ENCODE data around the gene AMIGO1.
"Not testable (repeated sequence)": the region's sequence is repeated elsewhere in the genome, so short reads cannot be mapped to it uniquely, and the experiment has no call there.

Gene AMIGO1

GRCh38 chr1:109477821-109478220, 31.7 kb downstream of the AMIGO1 start:
- no peak for TF ChIP-seq CTCF (conservative IDR thresholded peaks at IDR 0.05)
- no peak overlapping the region for H3K27ac ChIP-seq

GRCh38 chr1:109476825-109477224, 32.7 kb downstream of the AMIGO1 start:
- H3K27ac ChIP-seq: no peak overlapping the region
- no peak for TF ChIP-seq CTCF (conservative IDR thresholded peaks at IDR 0.05)

DNA sequence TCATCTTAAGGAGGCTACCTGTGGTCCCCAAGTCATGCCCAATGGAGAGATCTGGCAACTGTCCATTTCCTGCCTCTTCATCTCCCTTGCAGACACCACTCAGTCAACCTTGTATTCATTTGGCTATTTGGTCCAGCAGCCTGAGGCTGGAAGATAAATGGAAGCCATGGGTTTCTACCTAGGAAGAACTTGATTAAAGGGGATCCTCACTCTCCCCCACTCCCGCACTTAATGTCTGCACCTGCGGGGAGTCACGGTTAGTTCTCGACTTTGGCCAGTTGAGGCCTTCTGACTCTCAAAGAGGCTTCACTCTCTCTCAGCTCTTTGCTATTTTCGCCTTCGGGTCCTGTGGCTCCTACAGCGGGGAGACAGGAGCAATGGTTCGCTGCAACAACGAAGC, 34.3 kb downstream of the AMIGO1 start:
- TF ChIP-seq CTCF (conservative IDR thresholded peaks at IDR 0.05): no peak
- H3K27ac ChIP-seq: no peak overlapping the region

- no peak for TF ChIP-seq CTCF (conservative IDR thresholded peaks at IDR 0.05)
Measured at GRCh38 chr1:109474697-109475096, 34.8 kb downstream of the AMIGO1 start.

GRCh38 chr1:109473284-109474057, 36.1 kb downstream of the AMIGO1 start:
- H3K27ac ChIP-seq: not testable (repeated sequence)

More at GRCh38 chr1:109474697-109475096, 34.8 kb downstream of the AMIGO1 start:
- H3K27ac ChIP-seq: no peak overlapping the region

DNA sequence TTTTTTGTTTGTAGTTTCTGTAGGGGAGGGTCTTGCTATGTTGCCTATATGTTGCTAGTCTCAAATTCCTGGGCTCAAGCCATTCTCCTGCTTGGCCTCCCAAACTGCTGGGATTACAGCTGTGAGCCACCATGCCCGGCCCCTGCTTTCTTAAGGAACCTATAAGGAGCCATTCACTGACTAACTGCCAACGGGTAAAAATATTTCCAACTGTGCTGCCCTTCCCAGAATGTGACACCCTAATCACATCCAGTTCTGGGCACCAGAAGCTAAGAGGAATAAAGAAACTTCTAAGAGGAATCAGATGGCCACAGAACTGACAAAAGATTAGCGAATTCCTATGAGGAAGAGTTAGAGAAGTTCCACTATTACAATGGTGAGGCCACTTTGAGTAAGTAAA, 36.7 kb downstream of the AMIGO1 start:
- no peak overlapping the region for H3K27ac ChIP-seq
- TF ChIP-seq CTCF (conservative IDR thresholded peaks at IDR 0.05): no peak

DNA sequence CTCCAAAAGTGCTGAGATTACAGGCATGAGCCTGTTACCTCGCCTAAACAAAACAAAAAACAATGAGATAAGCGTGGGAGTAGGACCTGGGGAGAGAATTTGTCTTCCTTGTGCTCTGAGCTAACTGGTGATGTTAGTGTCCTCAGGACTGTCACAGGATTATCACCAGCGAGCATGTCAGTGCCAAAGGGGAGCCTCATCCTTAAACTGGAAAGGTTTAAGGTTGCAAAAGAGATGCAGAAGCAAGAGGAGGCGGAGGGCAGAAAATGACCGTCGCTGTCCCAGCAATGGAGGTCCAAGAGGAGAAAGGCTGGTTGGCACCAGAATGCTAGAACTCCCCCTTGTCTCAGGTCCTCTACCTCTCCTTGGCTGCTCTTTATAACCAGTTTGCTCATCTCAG, 39.3 kb downstream of the AMIGO1 start:
- TF ChIP-seq CTCF (conservative IDR thresholded peaks at IDR 0.05): no peak
- H3K27ac ChIP-seq: no peak overlapping the region

DNA sequence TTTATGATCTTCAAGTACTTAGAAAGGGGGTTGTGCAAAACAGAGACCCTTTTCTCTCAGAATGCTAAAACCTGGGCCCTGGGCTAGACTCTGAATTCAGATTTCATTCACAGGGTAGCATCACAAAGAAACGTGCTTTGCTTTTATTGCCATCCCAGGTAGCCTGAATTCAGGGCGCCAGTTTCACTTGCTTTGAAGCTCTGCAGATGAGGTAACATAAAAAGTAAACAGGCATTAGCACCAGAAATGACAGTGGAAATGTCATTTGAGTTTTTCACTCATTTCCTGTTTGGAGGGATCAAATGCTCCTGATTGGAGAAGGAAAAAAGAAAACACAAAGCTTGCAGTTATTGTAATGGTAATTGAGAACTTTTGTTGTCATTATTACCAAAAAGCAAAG, 40.6 kb downstream of the AMIGO1 start:
- no peak overlapping the region for H3K27ac ChIP-seq
- TF ChIP-seq CTCF (conservative IDR thresholded peaks at IDR 0.05): no peak
